BJ (cell line): ENCODE data around the gene HMCN1. TPM values are rescaled to one million over a fixed set of nuclear protein-coding genes. Genes with fewer than 3 reads are reported as not detected.
"Not testable (repeated sequence)": the region's sequence is repeated elsewhere in the genome, so short reads cannot be mapped to it uniquely, and the experiment has no call there.

ENCODE experiments used
- CTCF ChIA-PET: fragments of 350-600 bp; formaldehyde crosslinking; extraction: SDS; loops from one replicate; lab custom pipeline; 2021; ENCODE audit warnings: antibody characterized with exemption, inconsistent platforms; lab: Yijun Ruan, JAX
- POLR2A ChIA-PET: fragments of 300-600 bp; sonication (Branson Sonifier 250); formaldehyde crosslinking; extraction: SDS; loops from one replicate; lab custom pipeline; 2021; ENCODE audit warnings: antibody characterized with exemption; lab: Charles Lee
- DNase-seq: peaks from one replicate; pipeline ENCODE4 v3.0.0-alpha.2; 2011; ENCODE audit warnings: low read depth
- H3K27me3 ChIP-seq: 2 replicates; pipeline ENCODE4 v1.6.0; 2011; ENCODE audit warnings: low read length; ENCODE audit not compliant: control insufficient read depth, insufficient read depth
- H3K36me3 ChIP-seq: 2 replicates; pipeline ENCODE4 v1.5.1; 2011; ENCODE audit warnings: low read length; ENCODE audit not compliant: control insufficient read depth, insufficient read depth
- H3K4me3 ChIP-seq: 2 replicates; pipeline ENCODE4 v1.5.1; 2011; ENCODE audit warnings: low read depth, mild to moderate bottlenecking, control low read depth, low read length
- polyA plus RNA-seq: library from polyadenylated mRNA; depleted of rRNA; stranded (reverse); fragments of >200 nt; gene quantifications from 2 replicates; pipeline ENCODE4 v1.2.3, GENCODE V29; 2011
- TF ChIP-seq, protein P1 (sequence below): IDR thresholded peaks from 2 replicates; pipeline ENCODE4 v1.5.1; 2011; ENCODE audit warnings: low read depth, mild to moderate bottlenecking, control low read depth, inconsistent platforms, low read length, moderate library complexity; ENCODE audit not compliant: insufficient read depth

The HMCN1 gene
- polyA plus RNA-seq, 1 experiment = 13.3 TPM

DNA sequence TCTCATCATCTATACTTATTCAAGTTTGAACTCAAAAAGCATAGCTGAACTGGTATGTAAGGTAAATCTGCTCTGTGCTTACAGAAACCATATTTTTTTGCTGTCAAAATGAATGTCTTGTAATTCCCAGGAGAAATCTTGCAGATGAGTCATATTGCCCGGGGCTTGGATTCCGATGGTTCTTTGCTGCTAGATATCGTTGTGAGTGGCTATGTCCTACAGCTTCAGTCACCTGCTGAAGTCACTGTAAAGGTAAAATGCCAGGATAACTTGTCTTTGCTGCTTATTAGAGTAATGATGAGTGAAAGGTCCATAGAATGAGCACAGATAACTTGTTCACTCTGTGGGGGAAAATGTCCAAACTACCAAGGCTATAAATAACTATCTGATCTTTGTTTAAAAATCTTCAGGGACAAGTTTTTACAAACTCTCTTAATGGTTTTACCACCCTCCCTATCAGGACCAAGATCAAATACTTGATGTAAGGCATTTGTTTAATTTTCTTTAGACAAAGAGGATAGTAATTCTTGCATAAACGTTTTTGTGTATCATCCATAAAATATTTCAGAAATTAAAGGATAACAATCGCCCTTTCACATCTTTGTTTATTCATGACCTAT lies 418.5 kb downstream of the HMCN1 start:
- Histone ChIP-seq H3K36me3 (no peaks in the 10 kb centered on the region), H3K4me3 (no peak overlapping the region), H3K27me3 (no peaks in the 10 kb centered on the region)
- ChIA-PET POLR2A (no interaction called here), CTCF (interaction anchor here (1.0 to 4.1 kb wide), 2 partner anchors 51 to 61 kb away, joined by 3 to 25 read pairs; no protein-coding TSS in a partner anchor)
- DNase-seq = peak; percentile 56
- TF ChIP-seq, protein P1, sequence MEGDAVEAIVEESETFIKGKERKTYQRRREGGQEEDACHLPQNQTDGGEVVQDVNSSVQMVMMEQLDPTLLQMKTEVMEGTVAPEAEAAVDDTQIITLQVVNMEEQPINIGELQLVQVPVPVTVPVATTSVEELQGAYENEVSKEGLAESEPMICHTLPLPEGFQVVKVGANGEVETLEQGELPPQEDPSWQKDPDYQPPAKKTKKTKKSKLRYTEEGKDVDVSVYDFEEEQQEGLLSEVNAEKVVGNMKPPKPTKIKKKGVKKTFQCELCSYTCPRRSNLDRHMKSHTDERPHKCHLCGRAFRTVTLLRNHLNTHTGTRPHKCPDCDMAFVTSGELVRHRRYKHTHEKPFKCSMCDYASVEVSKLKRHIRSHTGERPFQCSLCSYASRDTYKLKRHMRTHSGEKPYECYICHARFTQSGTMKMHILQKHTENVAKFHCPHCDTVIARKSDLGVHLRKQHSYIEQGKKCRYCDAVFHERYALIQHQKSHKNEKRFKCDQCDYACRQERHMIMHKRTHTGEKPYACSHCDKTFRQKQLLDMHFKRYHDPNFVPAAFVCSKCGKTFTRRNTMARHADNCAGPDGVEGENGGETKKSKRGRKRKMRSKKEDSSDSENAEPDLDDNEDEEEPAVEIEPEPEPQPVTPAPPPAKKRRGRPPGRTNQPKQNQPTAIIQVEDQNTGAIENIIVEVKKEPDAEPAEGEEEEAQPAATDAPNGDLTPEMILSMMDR = no peak

DNA sequence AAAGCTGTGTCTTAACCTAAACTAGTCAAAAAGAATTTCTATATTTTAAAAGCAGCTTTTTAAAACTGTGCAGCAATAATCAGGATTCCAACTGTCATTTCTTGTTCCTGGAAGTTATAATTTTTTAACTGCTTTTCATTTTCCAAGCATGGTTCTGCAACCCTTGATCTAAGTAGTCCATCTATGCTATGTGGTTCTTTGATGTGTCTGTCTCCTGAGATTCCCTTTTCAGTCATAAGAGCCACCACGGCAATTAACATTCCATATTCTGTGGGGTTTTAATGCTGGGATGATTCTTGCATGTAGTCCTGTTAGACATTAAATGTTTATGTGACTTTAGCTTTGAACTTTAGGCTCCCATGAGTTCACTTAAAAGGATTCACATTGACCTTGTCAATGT lies 420.5 kb downstream of the HMCN1 start:
- ChIA-PET POLR2A (no interaction called here), CTCF (interaction anchor here (0.9 to 4.1 kb wide), 15 partner anchors 8 to 434 kb away, joined by 3 to 25 read pairs (median 5); no protein-coding TSS in a partner anchor)
- TF ChIP-seq, protein P1 = no peak
- no peaks in the 10 kb centered on the region for H3K36me3 ChIP-seq
- no peaks in the 10 kb centered on the region for H3K27me3 ChIP-seq
- H3K4me3 ChIP-seq = no peak overlapping the region
- no peak for DNase-seq

DNA sequence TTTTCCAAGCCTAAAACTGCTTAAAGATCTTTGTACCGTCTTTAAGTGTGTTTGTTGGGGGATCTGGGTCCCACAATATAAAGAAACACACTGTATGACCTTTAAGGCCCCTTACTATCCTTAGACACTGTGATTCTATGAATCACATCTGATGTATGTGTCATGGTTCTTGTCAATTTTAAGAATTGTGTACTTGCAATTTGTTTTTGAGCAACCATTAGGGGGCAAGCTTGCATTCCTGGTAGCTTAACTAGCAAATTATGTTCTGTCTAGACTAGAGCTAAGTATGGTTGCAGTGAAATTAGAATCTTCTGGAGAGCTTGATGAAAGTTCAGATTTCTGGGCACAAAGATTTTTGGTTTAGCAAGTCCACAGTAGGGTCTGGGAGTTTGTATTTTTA lies 421.4 kb downstream of the HMCN1 start:
- no peaks in the 10 kb centered on the region for H3K36me3 ChIP-seq
- H3K27me3 ChIP-seq = no peaks in the 10 kb centered on the region
- ChIA-PET POLR2A (no interaction called here), CTCF (interaction anchor here (1.0 to 4.1 kb wide), 15 partner anchors 9 to 355 kb away, joined by 3 to 25 read pairs (median 5); no protein-coding TSS in a partner anchor)
- no peak overlapping the region for H3K4me3 ChIP-seq
- DNase-seq = peak; percentile 21
- TF ChIP-seq, protein P1 = peak; percentile 67

DNA sequence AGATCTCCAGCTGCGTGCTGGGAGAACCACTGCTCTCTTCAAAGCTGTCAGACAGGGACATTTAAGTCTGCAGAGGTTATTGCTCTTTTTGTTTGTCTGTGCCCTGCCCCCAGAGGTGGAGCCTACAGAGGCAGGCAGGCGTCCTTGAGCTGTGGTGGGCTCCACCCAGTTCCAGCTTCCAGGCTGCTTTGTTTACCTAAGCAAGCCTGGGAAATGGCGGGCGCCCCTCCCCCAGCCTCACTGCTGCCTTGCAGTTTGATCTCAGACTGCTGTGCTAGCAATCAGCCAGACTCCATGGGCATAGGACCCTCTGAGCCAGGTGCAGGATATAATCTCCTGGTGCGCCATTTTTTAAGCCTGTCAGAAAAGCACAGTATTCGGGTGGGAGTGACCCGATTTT lies 428.7 kb downstream of the HMCN1 start:
- DNase-seq, H3K27me3 ChIP-seq, CTCF ChIA-PET, H3K36me3 ChIP-seq, H3K4me3 ChIP-seq, POLR2A ChIA-PET: not testable (repeated sequence)

DNA sequence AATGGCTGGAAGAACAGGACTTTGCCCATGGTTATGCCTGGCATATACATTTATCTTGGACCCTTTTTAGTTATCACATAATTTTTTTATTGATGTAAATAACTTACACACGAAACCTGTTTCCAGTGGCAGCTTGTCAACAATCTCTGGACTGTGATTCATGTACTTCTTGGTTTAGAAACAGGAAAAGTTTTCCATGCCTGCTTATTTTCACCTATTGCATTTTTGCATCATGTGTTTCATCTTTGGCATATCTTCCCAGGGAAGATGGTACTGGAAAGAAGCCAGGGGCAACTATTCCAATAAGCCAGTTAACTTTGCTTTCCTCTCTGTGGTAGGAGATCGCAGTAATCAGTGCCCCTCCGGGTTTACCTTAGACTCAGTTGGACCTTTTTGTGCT lies 430.6 kb downstream of the HMCN1 start:
- POLR2A ChIA-PET = no interaction called here
- no peaks in the 10 kb centered on the region for H3K27me3 ChIP-seq
- CTCF ChIA-PET = interaction anchor here (1.2 to 3.8 kb wide), 3 partner anchors 10 to 210 kb away, joined by 3 to 17 read pairs (median 4); partner anchors contain the start of gene TPR
- no peak overlapping the region for H3K4me3 ChIP-seq
- DNase-seq = no peak
- TF ChIP-seq, protein P1 = no peak
- no peaks in the 10 kb centered on the region for H3K36me3 ChIP-seq
